Activated gamma-delta T cell (primary cell): ENCODE data around the gene KIF6.

Experiments
- DNase-seq: peaks from one replicate; lab custom pipeline; 2025; lab: John Stamatoyannopoulos, UW

Gene KIF6

GRCh38 chr6:39343396-39343870 lies 381.8 kb downstream of the KIF6 start:
- no peak for DNase-seq

GRCh38 chr6:39342692-39343395 lies 382.4 kb downstream of the KIF6 start:
- no peak for DNase-seq

GRCh38 chr6:39341937-39342336 lies 383.3 kb downstream of the KIF6 start:
- DNase-seq, result no peak

- no peak for DNase-seq
These were observed 383.9 kb downstream of the KIF6 start for GRCh38 chr6:39341352-39341751.

- DNase-seq, result no peak
These were observed 385.2 kb downstream of the KIF6 start for GRCh38 chr6:39339868-39340550.

- DNase-seq, result no peak
These were observed 385.9 kb downstream of the KIF6 start for GRCh38 chr6:39339096-39339867.

GRCh38 chr6:39338397-39338796 lies 386.8 kb downstream of the KIF6 start:
- DNase-seq, result no peak

GRCh38 chr6:39335780-39336545 lies 389.2 kb downstream of the KIF6 start:
- no peak for DNase-seq

GRCh38 chr6:39333644-39334438 lies 391.4 kb downstream of the KIF6 start:
- DNase-seq, result no peak

GRCh38 chr6:39330476-39330875 lies 394.7 kb downstream of the KIF6 start:
- no peak for DNase-seq

GRCh38 chr6:39330057-39330456 lies 395.2 kb downstream of the KIF6 start:
- DNase-seq, result no peak

- no peak for DNase-seq
These were observed 397.1 kb downstream of the KIF6 start for GRCh38 chr6:39328066-39328465.

GRCh38 chr6:39327507-39327906 lies 397.7 kb downstream of the KIF6 start:
- no peak for DNase-seq

GRCh38 chr6:39322306-39322850 lies 402.8 kb downstream of the KIF6 start, which contains the start of gene KCNK16:
Gene KCNK16 (minus strand): TSS chr6:39322702. CDS start chr6:39322540, 162 bp downstream.
- DNase-seq, result no peak

GRCh38 chr6:39321761-39322160 lies 403.4 kb downstream of the KIF6 start:
- DNase-seq, result no peak

- no peak for DNase-seq
These were observed 404.7 kb downstream of the KIF6 start for GRCh38 chr6:39320363-39320984.

- no peak for DNase-seq
These were observed 405.4 kb downstream of the KIF6 start for GRCh38 chr6:39319621-39320362.

- DNase-seq, result no peak
These were observed 408.0 kb downstream of the KIF6 start for GRCh38 chr6:39317256-39317655.

- no peak for DNase-seq
These were observed 410.9 kb downstream of the KIF6 start, which contains the start of gene KCNK17 for GRCh38 chr6:39314273-39314795. Gene KCNK17 (minus strand): TSS chr6:39314419. CDS start chr6:39314320, 99 bp downstream.
